Neural progenitor cell (in vitro differentiated cells): ENCODE results near the gene PPP1R16B.

ENCODE experiments used
- CTCF ChIP-seq: fragments of 200-600 bp; sonication (generic); IDR thresholded peaks from 2 replicates; pipeline ENCODE4 v1.5.1; 2017; ENCODE audit warnings: antibody characterized with exemption, mild to moderate bottlenecking
- EZH2 ChIP-seq: fragments of 200-600 bp; sonication (generic); IDR thresholded peaks from 2 replicates; pipeline ENCODE4 v1.6.1; 2017; ENCODE audit warnings: antibody characterized with exemption, mild to moderate bottlenecking, moderate library complexity

GRCh38 chr20:38789503-38790199 lies 15.8 kb upstream of the PPP1R16B start:
- no peak for TF ChIP-seq CTCF
- no peak for TF ChIP-seq EZH2
